ENCODE results near the gene GNAS.
"Not testable (repeated sequence)": the region's sequence is repeated elsewhere in the genome, so short reads cannot be mapped to it uniquely, and the experiment has no call there.

Gene GNAS

GRCh38 chr20:58828804-58829203 lies 23.7 kb upstream of the GNAS start:
- DNase-seq = not testable (repeated sequence)

DNA sequence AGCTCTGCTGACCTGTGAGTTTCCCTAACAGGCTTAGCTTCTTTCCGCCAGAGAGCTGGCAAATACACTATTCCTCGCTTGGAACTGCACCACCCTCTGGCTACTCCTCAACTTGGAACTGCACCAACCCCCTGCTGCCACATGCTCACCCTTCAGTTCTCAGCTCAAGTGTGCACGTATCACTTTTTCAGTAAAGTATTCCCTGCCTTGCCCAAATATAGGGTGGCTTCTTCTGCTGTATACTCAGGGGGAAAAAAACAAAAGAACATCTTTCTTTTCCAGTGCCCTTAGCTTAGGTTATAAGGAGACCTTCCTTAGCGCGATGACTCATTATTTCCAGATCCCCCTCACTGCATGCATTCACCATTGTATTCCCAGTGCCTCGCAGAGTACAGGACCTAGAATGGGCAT lies 23.0 kb upstream of the GNAS start:
- no peak for DNase-seq

DNA sequence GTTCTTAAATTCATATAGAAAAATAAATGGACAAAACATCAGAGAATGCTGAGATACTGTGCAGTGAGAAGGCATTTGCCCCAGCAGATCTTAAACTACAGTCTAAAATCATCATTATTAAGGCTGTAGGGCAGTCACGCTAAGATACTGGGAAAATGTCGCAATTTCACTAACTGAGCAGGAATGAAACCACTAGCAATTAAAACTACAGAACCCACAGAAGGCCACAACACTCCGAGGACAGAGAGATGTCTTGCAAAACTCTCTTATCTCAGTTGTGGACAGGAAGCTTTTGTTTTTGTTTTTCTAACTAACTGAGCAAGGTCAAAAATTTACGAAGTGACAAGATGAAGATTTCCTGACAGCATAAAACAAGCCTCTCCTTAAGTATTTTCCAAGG lies 20.1 kb upstream of the GNAS start:
- DNase-seq = no peak

DNA sequence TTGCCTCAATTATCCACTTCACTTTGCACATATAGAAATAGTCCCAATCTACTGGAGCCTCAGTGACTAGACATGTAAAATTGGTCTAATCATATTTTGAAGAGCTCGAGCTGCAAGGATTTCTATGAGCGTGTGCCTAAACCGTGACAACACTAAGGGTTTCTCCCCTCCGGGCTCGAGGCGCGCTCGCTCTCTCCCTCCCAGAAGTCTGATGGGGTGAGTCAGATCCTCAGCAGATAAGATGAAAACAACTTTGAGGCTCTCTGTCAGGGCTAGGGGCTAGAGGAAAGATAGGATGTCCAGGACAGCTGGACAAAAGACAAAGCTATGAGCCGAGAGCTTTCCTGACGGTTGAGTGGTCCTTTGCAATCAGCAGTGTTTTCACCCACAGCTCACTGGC lies 18.6 kb upstream of the GNAS start:
- DNase-seq = no peak

DNA sequence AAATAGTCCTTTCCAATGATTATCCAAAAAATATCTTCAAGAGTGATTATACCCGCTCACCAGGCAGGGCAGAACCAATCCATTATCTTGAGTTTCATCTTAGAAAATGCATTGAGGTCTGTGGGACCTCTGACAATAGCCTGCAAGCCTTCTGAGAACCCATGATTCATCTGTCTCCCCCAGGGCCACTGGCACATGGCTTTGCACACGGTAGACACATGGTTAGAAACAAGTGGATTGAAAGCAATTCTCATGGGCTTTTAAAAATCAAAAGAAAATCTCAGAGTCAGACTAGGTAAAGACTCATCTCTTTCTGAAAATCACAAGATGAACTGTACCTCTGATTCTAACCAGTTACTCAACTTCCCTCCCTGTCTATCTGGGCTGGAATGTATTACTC lies 17.3 kb upstream of the GNAS start:
- DNase-seq = no peak

- DNase-seq = no peak
Measured at GRCh38 chr20:58836616-58837204, 15.8 kb upstream of the GNAS start.

DNA sequence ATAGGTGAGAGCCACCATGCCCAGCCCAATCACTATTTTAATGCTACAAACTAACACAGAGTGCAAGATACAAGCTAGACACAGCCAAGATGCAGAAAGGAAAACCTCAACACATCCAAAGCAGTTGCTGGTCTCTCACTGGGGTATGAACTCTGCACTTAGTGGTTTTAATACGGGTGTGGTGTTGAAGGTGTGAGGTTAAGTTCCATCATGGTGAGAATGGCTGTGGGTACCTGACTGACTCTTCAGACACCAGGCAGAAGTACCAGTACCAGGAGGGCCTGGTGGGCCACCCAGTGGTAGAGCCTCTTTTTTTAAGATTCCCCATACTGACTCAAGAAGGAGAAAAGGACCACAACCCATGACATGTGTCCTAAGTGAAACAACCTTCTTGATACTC lies 14.8 kb upstream of the GNAS start:
- no peak for DNase-seq

GRCh38 chr20:58838174-58838573 lies 14.3 kb upstream of the GNAS start:
- DNase-seq = no peak

- peak; percentile 23 for DNase-seq
Measured at GRCh38 chr20:58839474-58839874, 13.0 kb upstream of the GNAS start.

DNA sequence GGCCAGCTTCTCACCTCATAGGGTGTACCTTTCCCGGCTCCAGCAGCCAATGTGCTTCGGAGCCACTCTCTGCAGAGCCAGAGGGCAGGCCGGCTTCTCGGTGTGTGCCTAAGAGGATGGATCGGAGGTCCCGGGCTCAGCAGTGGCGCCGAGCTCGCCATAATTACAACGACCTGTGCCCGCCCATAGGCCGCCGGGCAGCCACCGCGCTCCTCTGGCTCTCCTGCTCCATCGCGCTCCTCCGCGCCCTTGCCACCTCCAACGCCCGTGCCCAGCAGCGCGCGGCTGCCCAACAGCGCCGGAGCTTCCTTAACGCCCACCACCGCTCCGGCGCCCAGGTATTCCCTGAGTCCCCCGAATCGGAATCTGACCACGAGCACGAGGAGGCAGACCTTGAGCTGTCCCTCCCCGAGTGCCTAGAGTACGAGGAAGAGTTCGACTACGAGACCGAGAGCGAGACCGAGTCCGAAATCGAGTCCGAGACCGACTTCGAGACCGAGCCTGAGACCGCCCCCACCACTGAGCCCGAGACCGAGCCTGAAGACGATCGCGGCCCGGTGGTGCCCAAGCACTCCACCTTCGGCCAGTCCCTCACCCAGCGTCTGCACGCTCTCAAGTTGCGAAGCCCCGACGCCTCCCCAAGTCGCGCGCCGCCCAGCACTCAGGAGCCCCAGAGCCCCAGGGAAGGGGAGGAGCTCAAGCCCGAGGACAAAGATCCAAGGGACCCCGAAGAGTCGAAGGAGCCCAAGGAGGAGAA lies 12.3 kb upstream of the GNAS start:
- no peak for DNase-seq

DNA sequence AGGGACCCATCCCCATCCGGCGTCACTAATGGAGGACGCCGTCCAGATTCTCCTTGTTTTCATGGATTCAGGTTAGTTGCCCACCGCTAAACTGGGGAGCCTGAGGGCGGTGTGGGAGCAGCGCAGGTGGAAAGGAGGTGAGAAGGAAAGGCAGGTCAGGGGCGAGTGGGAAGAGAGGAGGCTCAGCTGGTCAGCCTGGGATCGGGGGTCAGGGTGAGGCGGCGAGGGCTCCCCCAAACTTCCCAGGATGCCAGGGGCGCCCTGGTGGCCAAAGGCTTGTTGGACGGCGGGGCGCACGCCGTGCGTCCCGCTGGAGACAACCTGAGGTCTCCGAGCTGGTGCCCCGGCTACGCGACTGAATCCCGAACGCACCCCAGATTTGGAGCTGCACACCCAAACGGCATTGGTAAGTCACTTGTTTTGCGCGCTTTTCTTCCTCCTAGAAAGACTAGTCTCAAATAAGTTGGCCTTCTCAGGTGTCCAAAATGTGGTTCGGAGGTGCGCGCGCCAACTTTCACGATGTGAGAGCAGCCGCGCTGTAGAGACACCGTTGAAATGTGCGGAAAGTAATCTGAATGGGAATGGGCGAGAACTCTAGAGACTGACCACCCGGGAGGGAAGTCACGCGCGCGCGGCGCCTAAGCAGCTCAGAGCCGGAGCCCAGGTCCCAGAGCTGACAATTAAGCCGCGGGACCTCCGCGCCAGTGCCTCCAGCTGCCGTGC lies 11.5 kb upstream of the GNAS start:
- DNase-seq = no peak

DNA sequence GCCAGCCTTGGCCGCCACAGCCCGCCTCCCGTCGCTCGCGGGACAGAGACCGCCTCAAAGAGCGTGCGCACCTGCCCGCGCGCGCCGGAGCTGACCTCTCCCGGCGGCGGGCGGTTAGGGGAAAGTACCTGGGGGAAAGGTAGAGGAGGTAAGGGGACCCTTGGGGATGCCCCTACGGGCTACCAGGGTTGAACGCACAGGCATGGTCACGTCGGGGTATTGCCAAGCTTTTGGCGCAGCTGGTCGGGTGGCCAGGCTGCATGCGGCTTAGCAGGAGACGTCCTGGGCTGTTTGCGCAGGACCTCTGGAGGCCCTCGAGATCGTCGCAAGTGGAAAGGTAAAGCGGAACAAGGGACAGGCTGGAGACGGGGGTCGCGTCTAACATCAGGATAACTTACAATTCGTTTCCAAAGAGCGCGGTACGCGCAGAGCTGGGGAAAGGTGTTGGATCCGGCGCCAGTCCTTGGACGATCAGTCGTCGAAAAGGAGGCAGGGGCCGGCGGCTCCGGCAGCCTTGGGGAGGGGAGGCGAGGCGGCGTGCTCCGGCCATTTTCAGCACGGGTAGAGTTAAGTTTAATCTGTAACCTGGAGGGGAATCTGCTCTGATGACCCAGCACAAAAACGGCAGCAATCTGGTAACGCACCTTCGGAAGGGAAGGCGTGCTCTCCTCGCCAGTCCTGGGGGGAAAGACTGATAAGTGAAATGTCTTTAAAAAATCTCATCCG lies 10.8 kb upstream of the GNAS start:
- no peak for DNase-seq

DNA sequence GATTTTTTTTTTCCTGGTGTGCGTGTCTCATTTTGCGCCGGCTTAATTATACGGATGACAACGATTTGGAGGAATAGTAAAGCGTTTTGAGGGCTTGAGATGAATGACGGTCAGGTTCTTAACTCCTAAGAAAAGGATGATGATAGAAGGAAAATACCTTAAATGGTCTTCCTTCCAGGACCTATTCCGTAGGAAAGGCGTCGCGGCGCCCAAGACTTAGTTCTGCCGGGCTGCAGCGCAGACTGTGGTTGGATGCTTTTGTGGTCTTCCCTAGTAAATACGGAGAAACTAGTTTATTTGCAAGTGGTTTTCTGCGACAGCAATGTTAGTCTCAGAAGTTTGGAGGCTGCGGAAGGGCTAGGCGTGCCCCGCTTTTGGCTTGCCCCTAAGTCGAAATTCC lies 10.2 kb upstream of the GNAS start:
- DNase-seq = no peak

- no peak for DNase-seq
Measured at GRCh38 chr20:58843128-58843556, 9.4 kb upstream of the GNAS start.

DNA sequence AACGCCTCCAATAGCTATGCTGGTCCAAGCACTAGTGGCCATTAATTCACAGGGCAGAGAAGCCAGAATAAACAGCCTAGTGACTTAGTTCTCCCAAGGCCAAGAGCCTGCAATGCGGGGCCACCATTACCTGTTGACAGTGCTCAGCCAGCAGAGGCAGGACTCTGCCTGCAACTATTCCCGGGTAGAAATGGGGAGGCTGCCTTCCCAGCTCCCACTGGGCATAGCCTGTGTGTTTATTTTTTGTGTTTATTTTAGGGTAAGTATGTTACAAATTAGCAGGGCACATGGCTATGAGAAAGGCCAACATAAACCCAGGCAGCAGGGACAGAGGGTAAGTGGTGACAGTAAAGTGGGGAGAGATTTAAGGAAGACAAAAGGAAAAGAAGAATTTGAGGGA lies 6.8 kb upstream of the GNAS start:
- no peak for DNase-seq

DNA sequence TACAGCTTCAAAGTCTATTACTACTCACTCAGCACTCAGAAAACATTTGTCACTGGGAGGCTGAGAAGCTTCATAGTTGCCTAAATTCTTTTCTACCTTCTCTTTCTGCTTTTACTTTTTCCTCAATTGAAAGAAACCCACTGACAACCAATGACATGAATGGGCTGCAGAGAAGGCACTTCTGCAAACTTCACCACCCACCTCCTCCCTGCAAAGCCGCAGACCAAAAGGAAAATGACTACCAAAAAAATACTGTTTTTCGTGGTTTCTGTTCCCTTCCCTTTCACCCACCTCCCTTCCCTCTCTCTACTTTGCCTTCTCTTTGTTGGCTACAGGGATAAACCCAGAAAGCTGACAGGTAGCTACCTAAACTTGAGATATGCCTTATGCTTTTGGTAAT lies 5.1 kb upstream of the GNAS start:
- no peak for DNase-seq

DNA sequence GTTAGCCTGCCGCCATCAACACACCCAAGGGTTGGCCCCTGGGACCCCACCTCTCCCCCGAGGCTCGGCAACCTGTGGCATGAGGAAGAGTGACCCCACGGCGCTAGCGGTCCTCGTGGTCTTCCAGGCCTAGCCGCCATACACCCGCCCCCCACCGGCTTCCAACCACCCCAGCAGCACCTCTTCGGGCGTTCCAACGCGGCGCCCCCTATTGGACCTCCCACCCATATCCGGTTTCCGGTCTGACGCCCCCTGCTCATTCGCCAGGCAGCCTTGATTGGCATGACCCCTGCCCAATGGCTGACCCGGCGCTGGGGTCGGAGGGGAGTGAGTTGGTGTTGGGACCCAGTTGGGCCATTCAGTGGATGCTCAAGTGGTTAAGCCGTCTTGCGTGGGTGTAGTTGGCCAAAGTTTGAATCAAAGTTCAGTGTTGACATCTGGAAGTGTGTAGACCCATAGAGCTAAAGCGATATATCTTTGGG lies 1.8 kb upstream of the GNAS start, which contains the start of gene GNAS-AS1:
Gene GNAS-AS1, minus strand, starts transcription at position 210 of the 482 bp plus-strand sequence.
- DNase-seq = peak; percentile 72

- no peak for DNase-seq
Measured at GRCh38 chr20:58851221-58851968, 1.1 kb upstream of the GNAS start.

- DNase-seq = no peak
Measured at GRCh38 chr20:58851969-58852458, 502 bp upstream of the GNAS start.

DNA sequence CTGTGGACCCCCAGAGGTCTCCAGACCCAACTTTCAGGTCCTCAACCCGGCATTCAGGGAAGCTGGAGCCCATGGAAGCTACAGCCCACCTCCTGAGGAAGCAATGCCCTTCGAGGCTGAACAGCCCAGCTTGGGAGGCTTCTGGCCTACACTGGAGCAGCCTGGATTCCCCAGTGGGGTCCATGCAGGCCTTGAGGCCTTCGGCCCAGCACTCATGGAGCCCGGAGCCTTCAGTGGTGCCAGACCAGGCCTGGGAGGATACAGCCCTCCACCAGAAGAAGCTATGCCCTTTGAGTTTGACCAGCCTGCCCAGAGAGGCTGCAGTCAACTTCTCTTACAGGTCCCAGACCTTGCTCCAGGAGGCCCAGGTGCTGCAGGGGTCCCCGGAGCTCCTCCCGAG lies 950 bp downstream of the GNAS start:
- DNase-seq = no peak

- no peak for DNase-seq
Measured at GRCh38 chr20:58853976-58854637, 1.6 kb downstream of the GNAS start.
